K562 (cell line): ENCODE results near the gene PTGR3. TPM values are rescaled to one million over a fixed set of nuclear protein-coding genes. Genes with fewer than 3 reads are reported as not detected.

Experiments used
- ATAC-seq: fragments of 200-7000 bp; cut with Tn5 transposase; 3 replicates; pipeline ENCODE4 v1.9.1; 2020; ENCODE audit warnings: moderate library complexity
- BruUV-seq: library from RNA; stranded (reverse); fragments of 400-500 nt; replicated peaks from 2 replicates; lab custom pipeline; 2021; lab: Mats Ljungman, UMichigan
- CTCF ChIA-PET: fragments of 300-600 bp; formaldehyde crosslinking; extraction: SDS; loops from one replicate; lab custom pipeline; 2021; ENCODE audit warnings: low intra/inter-chr PET ratio; lab: Yijun Ruan, JAX
- POLR2A ChIA-PET: fragments of 300-600, 350-650 bp; sonication (Branson Sonifier 250); formaldehyde crosslinking; extraction: SDS; loops from one replicate; lab custom pipeline; 2021; ENCODE audit warnings: antibody characterized with exemption, inconsistent platforms; lab: Yijun Ruan, JAX
- DNase-seq, 4 experiments: peaks; one replicate each; pipeline versions ENCODE4 v3.0.0 to v3.0.0-alpha.2; 2011 to 2018; ENCODE audit warnings: low spot score in 3 of 4, mixed read lengths in 3 of 4; ENCODE audit errors: extremely low read depth in 1 of 4
- FAIRE-seq: peaks from 2 replicates; lab custom pipeline; 2011; peaks lifted over from hg19 to GRCh38; lab: Jason Lieb, UNC
- H2AFZ ChIP-seq: 2 replicates; pipeline ENCODE4 v1.6.0; 2011; ENCODE audit warnings: low read depth, low read length, control low read depth, inconsistent platforms
- H3K27ac ChIP-seq: fragments of 200-600 bp; 3 replicates; pipeline ENCODE4 v1.8.0; 2011; ENCODE audit warnings: low read depth, mild to moderate bottlenecking, control low read depth, inconsistent platforms, low read length, moderate library complexity, mixed read lengths; ENCODE audit errors: extremely low read depth
- H3K27me3 ChIP-seq, 2 experiments: fragments of 300-600 bp in 1 of 2; 2 replicates in 1 of 2; 3 replicates in 1 of 2; pipeline versions ENCODE4 v1.6.0 to v1.8.0; 2011; ENCODE audit warnings: inconsistent platforms in 2 of 2, low read length in 2 of 2, mild to moderate bottlenecking in 1 of 2, mixed read lengths in 1 of 2, moderate library complexity in 1 of 2; ENCODE audit not compliant: control insufficient read depth in 2 of 2, insufficient read depth in 2 of 2
- H3K36me3 ChIP-seq: fragments of 300-600 bp; 3 replicates; pipeline ENCODE4 v1.8.0; 2011; ENCODE audit warnings: mild to moderate bottlenecking, low read length, inconsistent platforms; ENCODE audit not compliant: control insufficient read depth, insufficient read depth
- H3K4me1 ChIP-seq, 2 experiments: fragments of 200-600 bp in 1 of 2; replicated peaks in 1 of 2; 2 replicates in 1 of 2; 3 replicates in 1 of 2; pipeline versions ENCODE4 v1.5.1 to v1.8.0; 2011; ENCODE audit warnings: inconsistent platforms in 2 of 2, low read length in 2 of 2, mild to moderate bottlenecking in 1 of 2, mixed read lengths in 1 of 2, moderate library complexity in 1 of 2; ENCODE audit not compliant: control insufficient read depth in 2 of 2, insufficient read depth in 2 of 2
- H3K4me2 ChIP-seq: 2 replicates; pipeline ENCODE4 v1.6.1; 2011; ENCODE audit warnings: low read length, control low read depth, inconsistent platforms, mixed read lengths; ENCODE audit not compliant: insufficient read depth
- H3K4me3 ChIP-seq: fragments of 200-600 bp; sonication (generic), shearing (Covaris generic); 2 replicates; pipeline ENCODE4 v1.5.1; 2016; ENCODE audit warnings: control low read depth, inconsistent platforms
- H3K79me2 ChIP-seq: fragments of 200-600 bp; 3 replicates; pipeline ENCODE4 v1.8.0; 2011; ENCODE audit warnings: low read length, inconsistent platforms; ENCODE audit not compliant: control insufficient read depth, insufficient read depth
- H3K9ac ChIP-seq, 2 experiments: 2 replicates each; pipeline versions ENCODE4 v1.6.0 to v1.6.1; 2011; ENCODE audit warnings: low read depth in 2 of 2, low read length in 2 of 2, control low read depth in 1 of 2, inconsistent platforms in 1 of 2, mild to moderate bottlenecking in 1 of 2, mixed read lengths in 1 of 2; ENCODE audit not compliant: insufficient read depth in 1 of 2
- H3K9me1 ChIP-seq: one replicate; pipeline ENCODE4 v1.6.0; 2011; ENCODE audit warnings: inconsistent platforms, mild to moderate bottlenecking, low read length, moderate library complexity; ENCODE audit not compliant: control insufficient read depth, insufficient read depth
- H3K9me3 ChIP-seq: replicated peaks from 2 replicates; pipeline ENCODE4 v1.5.1; 2011; ENCODE audit warnings: low read depth, low read length, inconsistent platforms; ENCODE audit not compliant: control insufficient read depth, insufficient read depth
- H4K20me1 ChIP-seq: replicated peaks from 2 replicates; pipeline ENCODE4 v1.6.1; 2011; ENCODE audit warnings: low read length, inconsistent platforms, mixed read lengths; ENCODE audit not compliant: control insufficient read depth, insufficient read depth
- GTF2E2 ChIP-seq: fragments of 200-800 bp; sonication (Bioruptor generic); IDR thresholded peaks from 2 replicates; pipeline ENCODE4 v1.6.1; 2016; ENCODE audit warnings: missing genetic modification characterization, missing compliant biosample characterization
- WGBS: fragments of 100-300 bp; shearing (Covaris generic); methylation state at CpG from one replicate; pipeline ENCODE4 v1.1.6; 2016; ENCODE audit warnings: low coverage, mixed read lengths; ENCODE audit not compliant: insufficient coverage; ENCODE audit errors: missing lambda C conversion rate; 5-methylcytosine and 5-hydroxymethylcytosine counted together
- in situ Hi-C: fragments of 300-500 bp; cut with MboI; formaldehyde crosslinking; loops from 4 replicates; pipeline ENCODE4 v1.15.0; 2018; ENCODE audit warnings: inconsistent platforms, mixed read lengths
- intact Hi-C: fragments of 100-400 bp; cut with micrococcal nuclease; formaldehyde crosslinking; loops from 2 replicates; pipeline ENCODE4 v1.14.2; 2022
- polyA plus RNA-seq, 8 experiments: library from polyadenylated mRNA; depleted of rRNA in 4 of 8; stranded (reverse) in 5 of 8; unstranded in 3 of 8; fragments of >200 nt; fragmentation: Nextera tagmentation in 2 of 8; fragmentation: Illumina TruSeq in 1 of 8; extraction: Ambion mirVana in 2 of 8; extraction: Trizol in 1 of 8; gene quantifications; 2 replicates each; pipeline versions ENCODE4 v1.2.1 to v1.2.3, GENCODE V29; 2011 to 2014; ENCODE audit warnings: inconsistent platforms in 1 of 8, missing spikeins in 1 of 8
- total RNA-seq, 7 experiments: library from RNA; depleted of rRNA in 6 of 7; stranded (reverse); fragments of >200 nt in 6 of 7; fragmentation: Illumina TruSeq in 2 of 7; extraction: Trizol in 2 of 7; gene quantifications; 2 replicates each; pipeline versions ENCODE4 v1.2.1 to v1.2.3, GENCODE V29; 2011 to 2021; ENCODE audit warnings: low replicate concordance in 1 of 7
- TF ChIP-seq, protein P1 (sequence below): conservative IDR thresholded peaks from 2 replicates; pipeline ENCODE4 v1.6.1; 2011; ENCODE audit warnings: low read depth, mild to moderate bottlenecking, low read length; ENCODE audit not compliant: control insufficient read depth
- TF ChIP-seq, protein P2 (sequence below), 2 experiments: fragments of 450-650 bp in 1 of 2; sonication (generic) in 1 of 2; formaldehyde crosslinking in 1 of 2; IDR thresholded peaks; 2 replicates each; pipeline versions ENCODE4 v1.7.1 to v1.9.0; 2016 to 2022; ENCODE audit warnings: inconsistent platforms in 1 of 2, mild to moderate bottlenecking in 1 of 2, missing genetic modification reagents in 1 of 2

PTGR3 gene
- total and polyA plus RNA-seq, 9 of the 15 experiments (the other 6 are each of a cell fraction or from before 2014, with no cell fraction given), result 4.1 to 32.3 (median 15.3) TPM

DNA sequence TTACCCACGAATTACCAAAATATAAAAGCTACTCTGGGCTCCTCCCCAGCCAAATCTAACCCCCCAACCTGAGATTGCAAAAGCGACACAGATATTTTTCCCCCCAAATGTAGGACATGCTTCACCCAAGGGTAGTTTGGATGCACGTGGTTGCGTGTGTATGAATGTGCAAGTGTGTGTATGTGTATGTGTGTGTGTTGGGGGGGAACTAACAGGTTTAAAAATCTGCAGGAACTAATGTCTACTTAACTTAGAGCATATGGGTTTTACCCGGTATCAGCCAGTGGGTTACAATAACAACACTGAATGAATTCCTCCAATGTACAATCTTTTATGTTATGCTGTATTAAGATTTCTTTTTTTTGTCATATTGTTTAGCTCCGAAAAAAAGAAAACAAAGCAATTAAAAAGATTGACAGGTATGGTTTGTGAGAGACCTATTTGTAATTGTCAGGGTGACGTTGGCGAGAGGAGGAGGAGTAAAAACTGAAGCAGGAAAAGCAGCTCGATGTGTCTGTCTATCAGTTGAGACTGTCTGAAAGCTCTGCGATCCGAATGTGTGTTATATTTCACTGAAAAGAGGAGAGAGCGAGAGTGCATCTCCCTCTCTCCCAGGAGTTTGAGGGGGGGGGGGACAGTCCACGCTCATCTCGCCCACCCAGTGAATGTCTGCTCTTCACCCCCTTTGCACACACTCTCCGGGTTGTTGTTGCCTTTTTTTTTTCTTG is 1.5 kb upstream of the PTGR3 start, which contains the start of gene TSHZ1 (continued):
- TF ChIP-seq GTF2E2 (tag), result 0 out of 2 replicates have a peak, but pooled peaks have one; percentile 33

DNA sequence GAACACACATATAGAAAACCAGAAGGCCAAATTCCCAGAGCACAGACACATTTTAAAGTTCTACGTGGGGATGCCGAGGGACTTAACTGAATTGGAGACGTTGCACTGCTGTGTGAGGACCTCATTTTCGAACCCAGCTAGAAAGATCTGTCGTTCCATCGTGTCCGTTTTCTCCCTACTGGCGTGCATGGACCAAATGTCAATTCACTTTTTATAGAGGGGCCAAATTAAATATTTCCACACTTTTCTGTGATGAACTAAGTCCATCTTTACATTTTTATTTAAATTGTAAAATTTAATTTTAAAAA is 966 bp upstream of the PTGR3 start:
- Histone ChIP-seq H3K4me3 (peak overlapping the region; percentile 71), H3K27me3 (no peaks in the 10 kb centered on the region), H3K9me1 (peaks cover 3% of the 10 kb centered on the region), H3K4me2 (peak overlapping the region; percentile 82), H3K4me1 (peaks cover 13 to 34% of the 10 kb centered on the region in 2 experiments; a peak in 4 of 5 replicates), H4K20me1 (no peaks in the 10 kb centered on the region; the same call in 1 of the 2 replicates), H3K36me3 (no peaks in the 10 kb centered on the region), H3K79me2 (peaks cover 48% of the 10 kb centered on the region), H3K27ac (peak overlapping the region; percentile 93), H2AFZ (peak overlapping the region; percentile 95), H3K9ac (peak overlapping the region; percentile 78 to 95; a peak in 3 of 4 replicates), H3K9me3 (no peaks in the 10 kb centered on the region)
- 0% methylated on average over 6 of the region's 8 CpGs for WGBS
- intact Hi-C loops (no loop called here), in situ Hi-C loops (no loop called here)
- ChIA-PET CTCF (no interaction called here), POLR2A (interaction anchor here (1.5 kb wide), 1 partner anchor 14 kb away, joined by 4 read pairs; no protein-coding TSS in a partner anchor)
- ATAC-seq (no peak), DNase-seq (peak in 1 of 4 experiments; percentile 20), FAIRE-seq (peak; percentile 15)
- TF ChIP-seq, protein P1, sequence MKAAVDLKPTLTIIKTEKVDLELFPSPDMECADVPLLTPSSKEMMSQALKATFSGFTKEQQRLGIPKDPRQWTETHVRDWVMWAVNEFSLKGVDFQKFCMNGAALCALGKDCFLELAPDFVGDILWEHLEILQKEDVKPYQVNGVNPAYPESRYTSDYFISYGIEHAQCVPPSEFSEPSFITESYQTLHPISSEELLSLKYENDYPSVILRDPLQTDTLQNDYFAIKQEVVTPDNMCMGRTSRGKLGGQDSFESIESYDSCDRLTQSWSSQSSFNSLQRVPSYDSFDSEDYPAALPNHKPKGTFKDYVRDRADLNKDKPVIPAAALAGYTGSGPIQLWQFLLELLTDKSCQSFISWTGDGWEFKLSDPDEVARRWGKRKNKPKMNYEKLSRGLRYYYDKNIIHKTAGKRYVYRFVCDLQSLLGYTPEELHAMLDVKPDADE, result no peak
- TF ChIP-seq, protein P2, sequence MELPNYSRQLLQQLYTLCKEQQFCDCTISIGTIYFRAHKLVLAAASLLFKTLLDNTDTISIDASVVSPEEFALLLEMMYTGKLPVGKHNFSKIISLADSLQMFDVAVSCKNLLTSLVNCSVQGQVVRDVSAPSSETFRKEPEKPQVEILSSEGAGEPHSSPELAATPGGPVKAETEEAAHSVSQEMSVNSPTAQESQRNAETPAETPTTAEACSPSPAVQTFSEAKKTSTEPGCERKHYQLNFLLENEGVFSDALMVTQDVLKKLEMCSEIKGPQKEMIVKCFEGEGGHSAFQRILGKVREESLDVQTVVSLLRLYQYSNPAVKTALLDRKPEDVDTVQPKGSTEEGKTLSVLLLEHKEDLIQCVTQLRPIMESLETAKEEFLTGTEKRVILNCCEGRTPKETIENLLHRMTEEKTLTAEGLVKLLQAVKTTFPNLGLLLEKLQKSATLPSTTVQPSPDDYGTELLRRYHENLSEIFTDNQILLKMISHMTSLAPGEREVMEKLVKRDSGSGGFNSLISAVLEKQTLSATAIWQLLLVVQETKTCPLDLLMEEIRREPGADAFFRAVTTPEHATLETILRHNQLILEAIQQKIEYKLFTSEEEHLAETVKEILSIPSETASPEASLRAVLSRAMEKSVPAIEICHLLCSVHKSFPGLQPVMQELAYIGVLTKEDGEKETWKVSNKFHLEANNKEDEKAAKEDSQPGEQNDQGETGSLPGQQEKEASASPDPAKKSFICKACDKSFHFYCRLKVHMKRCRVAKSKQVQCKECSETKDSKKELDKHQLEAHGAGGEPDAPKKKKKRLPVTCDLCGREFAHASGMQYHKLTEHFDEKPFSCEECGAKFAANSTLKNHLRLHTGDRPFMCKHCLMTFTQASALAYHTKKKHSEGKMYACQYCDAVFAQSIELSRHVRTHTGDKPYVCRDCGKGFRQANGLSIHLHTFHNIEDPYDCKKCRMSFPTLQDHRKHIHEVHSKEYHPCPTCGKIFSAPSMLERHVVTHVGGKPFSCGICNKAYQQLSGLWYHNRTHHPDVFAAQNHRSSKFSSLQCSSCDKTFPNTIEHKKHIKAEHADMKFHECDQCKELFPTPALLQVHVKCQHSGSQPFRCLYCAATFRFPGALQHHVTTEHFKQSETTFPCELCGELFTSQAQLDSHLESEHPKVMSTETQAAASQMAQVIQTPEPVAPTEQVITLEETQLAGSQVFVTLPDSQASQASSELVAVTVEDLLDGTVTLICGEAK (IDR thresholded peaks at IDR 0.05), result 0 out of 2 replicates have a peak, but pooled peaks have one; percentile 20
- TF ChIP-seq, protein P2 (CRISPR knock-in tag; IDR thresholded peaks at IDR 0.05), result no peak
- BruUV-seq, result no TSS peak
